K562 (cell line): Measurements from ENCODE around the gene CSF2. TPM values are rescaled to one million over a fixed set of nuclear protein-coding genes. Genes with fewer than 3 reads are reported as not detected.
A peak's percentile ranks its signal among the peaks of the same experiment; 100 is the strongest.

ENCODE experiments used
- BCL6 ChIP-seq: fragments of 250-450 bp; sonication (Bioruptor Pico); IDR thresholded peaks from 2 replicates; pipeline ENCODE4 v1.4.0; 2020
- CBFA2T2 ChIP-seq: fragments of 450-650 bp; conservative IDR thresholded peaks from 2 replicates; pipeline ENCODE4 v1.6.1; 2017; ENCODE audit warnings: mild to moderate bottlenecking
- EWSR1 ChIP-seq: fragments of 450-650 bp; IDR thresholded peaks from 2 replicates; pipeline ENCODE4 v1.6.1; 2018; ENCODE audit warnings: borderline replicate concordance, mild to moderate bottlenecking, low read depth, moderate library complexity; ENCODE audit not compliant: partially characterized antibody
- FOXK2 ChIP-seq, 2 experiments: fragments of 450-650 bp; IDR thresholded peaks in 1 of 2; conservative IDR thresholded peaks in 1 of 2; 2 replicates each; pipeline ENCODE4 v1.6.1; 2016; ENCODE audit warnings: low read depth in 2 of 2, mild to moderate bottlenecking in 1 of 2
- GTF2F1 ChIP-seq: IDR thresholded peaks from 2 replicates; pipeline ENCODE4 v1.6.1; 2011; ENCODE audit warnings: low read depth, low read length, improper control_type of control experiment
- HEY1 ChIP-seq: fragments of 250-450 bp; sonication (Bioruptor Pico); IDR thresholded peaks from 2 replicates; pipeline ENCODE4 v1.5.0; 2020; ENCODE audit warnings: mild to moderate bottlenecking, moderate library complexity, borderline replicate concordance
- MYC ChIP-seq, 2 experiments: fragments of 250-450 bp in 1 of 2; sonication (Bioruptor Pico) in 1 of 2; IDR thresholded peaks; 2 replicates each; pipeline versions ENCODE4 v1.5.1 to v1.6.1; 2012 to 2021; ENCODE audit warnings: low read depth in 2 of 2, borderline replicate concordance in 1 of 2, improper control_type of control experiment in 1 of 2, low read length in 1 of 2, mild to moderate bottlenecking in 1 of 2, moderate library complexity in 1 of 2
- NCOA1 ChIP-seq: fragments of 450-650 bp; IDR thresholded peaks from 2 replicates; pipeline ENCODE4 v1.6.1; 2016; ENCODE audit warnings: low read depth
- RBM17 ChIP-seq: fragments of 200-400 bp; formaldehyde crosslinking; IDR thresholded peaks from 2 replicates; pipeline ENCODE4 v1.6.1; 2017; ENCODE audit warnings: low read depth, mild to moderate bottlenecking, low read length, borderline replicate concordance
- SIN3B ChIP-seq: fragments of 450-650 bp; IDR thresholded peaks from 2 replicates; pipeline ENCODE4 v1.6.1; 2017; ENCODE audit warnings: low read depth, mild to moderate bottlenecking, moderate library complexity
- SLC30A9 ChIP-seq: fragments of 250-450 bp; sonication (Bioruptor Pico); IDR thresholded peaks from 2 replicates; pipeline ENCODE4 v1.8.0; 2022; ENCODE audit warnings: mild to moderate bottlenecking, moderate library complexity
- SMAD2 ChIP-seq: fragments of 150-350 bp; IDR thresholded peaks from 2 replicates; pipeline ENCODE4 v1.6.1; 2014; ENCODE audit warnings: low read depth, mild to moderate bottlenecking, low read length
- SMAD4 ChIP-seq: fragments of 250-450 bp; sonication (Bioruptor Pico); conservative IDR thresholded peaks from 2 replicates; pipeline ENCODE4 v1.8.0; 2021; ENCODE audit warnings: inconsistent platforms, mild to moderate bottlenecking, moderate library complexity
- SNRNP70 ChIP-seq: fragments of 200-400 bp; formaldehyde crosslinking; optimal IDR thresholded peaks from 2 replicates; pipeline ENCODE3; 2017; ENCODE audit warnings: low read depth, low read length
- ZNF830 ChIP-seq: fragments of 250-450 bp; sonication (Bioruptor Pico); IDR thresholded peaks from 2 replicates; pipeline ENCODE4 v1.5.0; 2021; ENCODE audit warnings: mild to moderate bottlenecking
- polyA plus RNA-seq, 8 experiments: library from polyadenylated mRNA; depleted of rRNA in 4 of 8; stranded (reverse) in 5 of 8; unstranded in 3 of 8; fragments of >200 nt; fragmentation: Nextera tagmentation in 2 of 8; fragmentation: Illumina TruSeq in 1 of 8; extraction: Ambion mirVana in 2 of 8; extraction: Trizol in 1 of 8; gene quantifications; 2 replicates each; pipeline versions ENCODE4 v1.2.1 to v1.2.3, GENCODE V29; 2011 to 2014; ENCODE audit warnings: inconsistent platforms in 1 of 8, missing spikeins in 1 of 8
- total RNA-seq, 7 experiments: library from RNA; depleted of rRNA in 6 of 7; stranded (reverse); fragments of >200 nt in 6 of 7; fragmentation: Illumina TruSeq in 2 of 7; extraction: Trizol in 2 of 7; gene quantifications; 2 replicates each; pipeline versions ENCODE4 v1.2.1 to v1.2.3, GENCODE V29; 2011 to 2021; ENCODE audit warnings: low replicate concordance in 1 of 7
- TF ChIP-seq, protein P1 (sequence below): fragments of 250-450 bp; sonication (Bioruptor Pico); IDR thresholded peaks from 2 replicates; pipeline ENCODE4 v1.9.0; 2021; ENCODE audit warnings: mild to moderate bottlenecking, inconsistent platforms
- TF ChIP-seq, protein P2 (sequence below): fragments of 450-650 bp; formaldehyde crosslinking; IDR thresholded peaks from 2 replicates; pipeline ENCODE4 v1.4.0; 2020; ENCODE audit warnings: mild to moderate bottlenecking, moderate library complexity
- TF ChIP-seq, protein P3 (sequence below): fragments of 450-650 bp; formaldehyde crosslinking; IDR thresholded peaks from 2 replicates; pipeline ENCODE4 v1.4.0; 2022; ENCODE audit warnings: missing genetic modification characterization
- TF ChIP-seq, protein P4 (sequence below): fragments of 250-450 bp; sonication (Bioruptor Pico); IDR thresholded peaks from 2 replicates; pipeline ENCODE4 v1.4.0; 2020; ENCODE audit warnings: mild to moderate bottlenecking

CSF2 gene
- total and polyA plus RNA-seq, 9 of the 15 experiments (the other 6 are each of a cell fraction or from before 2014, with no cell fraction given), result 0.25 to 0.29 TPM; not detected in 7

DNA sequence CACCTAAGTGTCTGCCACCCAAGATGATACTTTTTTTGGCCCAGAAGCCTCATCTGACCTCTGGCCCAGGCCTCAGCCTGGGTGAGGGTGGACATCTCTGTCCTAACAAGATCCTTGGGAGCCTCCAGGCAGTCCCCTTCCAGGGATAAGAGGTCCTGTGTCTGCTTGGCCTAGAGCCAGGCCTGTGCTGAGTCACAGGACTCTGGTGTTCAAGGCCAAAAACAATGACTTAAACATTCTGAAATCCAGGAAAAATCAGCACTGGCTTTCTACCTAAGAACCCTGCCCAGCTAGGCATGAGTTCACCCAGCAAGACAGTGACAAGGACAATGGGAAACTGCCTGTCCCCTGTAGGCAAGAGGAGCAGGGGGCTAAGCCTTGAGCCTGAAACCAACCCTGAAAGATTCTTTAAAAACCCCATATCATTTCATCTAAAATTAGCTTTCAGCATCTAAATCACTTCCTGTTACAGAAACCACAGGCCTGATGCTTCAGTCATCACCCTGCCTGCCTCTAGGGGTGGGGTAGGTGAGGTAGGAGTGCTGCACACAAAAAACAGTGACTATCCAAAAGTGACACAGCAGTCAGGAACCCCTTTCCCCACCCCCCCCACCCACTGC, 29.9 kb downstream of the CSF2 start (continued):
- TF ChIP-seq, protein P1, sequence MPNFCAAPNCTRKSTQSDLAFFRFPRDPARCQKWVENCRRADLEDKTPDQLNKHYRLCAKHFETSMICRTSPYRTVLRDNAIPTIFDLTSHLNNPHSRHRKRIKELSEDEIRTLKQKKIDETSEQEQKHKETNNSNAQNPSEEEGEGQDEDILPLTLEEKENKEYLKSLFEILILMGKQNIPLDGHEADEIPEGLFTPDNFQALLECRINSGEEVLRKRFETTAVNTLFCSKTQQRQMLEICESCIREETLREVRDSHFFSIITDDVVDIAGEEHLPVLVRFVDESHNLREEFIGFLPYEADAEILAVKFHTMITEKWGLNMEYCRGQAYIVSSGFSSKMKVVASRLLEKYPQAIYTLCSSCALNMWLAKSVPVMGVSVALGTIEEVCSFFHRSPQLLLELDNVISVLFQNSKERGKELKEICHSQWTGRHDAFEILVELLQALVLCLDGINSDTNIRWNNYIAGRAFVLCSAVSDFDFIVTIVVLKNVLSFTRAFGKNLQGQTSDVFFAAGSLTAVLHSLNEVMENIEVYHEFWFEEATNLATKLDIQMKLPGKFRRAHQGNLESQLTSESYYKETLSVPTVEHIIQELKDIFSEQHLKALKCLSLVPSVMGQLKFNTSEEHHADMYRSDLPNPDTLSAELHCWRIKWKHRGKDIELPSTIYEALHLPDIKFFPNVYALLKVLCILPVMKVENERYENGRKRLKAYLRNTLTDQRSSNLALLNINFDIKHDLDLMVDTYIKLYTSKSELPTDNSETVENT (CRISPR knock-in tag), result no peak
- TF ChIP-seq GTF2F1, result no peak
- TF ChIP-seq MYC (IDR thresholded peaks at IDR 0.05; ENCODE audit: low read depth, low read length), result no peak
- TF ChIP-seq MYC (CRISPR knock-in tag; IDR thresholded peaks at IDR 0.05; ENCODE audit: borderline replicate concordance, low read depth), result no peak
- TF ChIP-seq ZNF830 (CRISPR knock-in tag), result no peak
- TF ChIP-seq RBM17, result no peak
- TF ChIP-seq, protein P2, sequence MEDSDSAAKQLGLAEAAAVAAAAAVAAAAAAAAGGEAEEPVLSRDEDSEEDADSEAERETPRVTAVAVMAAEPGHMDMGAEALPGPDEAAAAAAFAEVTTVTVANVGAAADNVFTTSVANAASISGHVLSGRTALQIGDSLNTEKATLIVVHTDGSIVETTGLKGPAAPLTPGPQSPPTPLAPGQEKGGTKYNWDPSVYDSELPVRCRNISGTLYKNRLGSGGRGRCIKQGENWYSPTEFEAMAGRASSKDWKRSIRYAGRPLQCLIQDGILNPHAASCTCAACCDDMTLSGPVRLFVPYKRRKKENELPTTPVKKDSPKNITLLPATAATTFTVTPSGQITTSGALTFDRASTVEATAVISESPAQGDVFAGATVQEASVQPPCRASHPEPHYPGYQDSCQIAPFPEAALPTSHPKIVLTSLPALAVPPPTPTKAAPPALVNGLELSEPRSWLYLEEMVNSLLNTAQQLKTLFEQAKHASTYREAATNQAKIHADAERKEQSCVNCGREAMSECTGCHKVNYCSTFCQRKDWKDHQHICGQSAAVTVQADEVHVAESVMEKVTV, result 0 out of 2 replicates have a peak, but pooled peaks have one; percentile 31
- no peak for TF ChIP-seq FOXK2 (conservative IDR thresholded peaks at IDR 0.05 in 1 of 2, IDR thresholded peaks at IDR 0.05 in 1 of 2; ENCODE audit: low read depth in 2 of 2)
- no peak for TF ChIP-seq BCL6
- TF ChIP-seq, protein P3, sequence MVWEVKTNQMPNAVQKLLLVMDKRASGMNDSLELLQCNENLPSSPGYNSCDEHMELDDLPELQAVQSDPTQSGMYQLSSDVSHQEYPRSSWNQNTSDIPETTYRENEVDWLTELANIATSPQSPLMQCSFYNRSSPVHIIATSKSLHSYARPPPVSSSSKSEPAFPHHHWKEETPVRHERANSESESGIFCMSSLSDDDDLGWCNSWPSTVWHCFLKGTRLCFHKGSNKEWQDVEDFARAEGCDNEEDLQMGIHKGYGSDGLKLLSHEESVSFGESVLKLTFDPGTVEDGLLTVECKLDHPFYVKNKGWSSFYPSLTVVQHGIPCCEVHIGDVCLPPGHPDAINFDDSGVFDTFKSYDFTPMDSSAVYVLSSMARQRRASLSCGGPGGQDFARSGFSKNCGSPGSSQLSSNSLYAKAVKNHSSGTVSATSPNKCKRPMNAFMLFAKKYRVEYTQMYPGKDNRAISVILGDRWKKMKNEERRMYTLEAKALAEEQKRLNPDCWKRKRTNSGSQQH (CRISPR knock-in tag), result no peak
- no peak for TF ChIP-seq SLC30A9
- TF ChIP-seq, protein P4, sequence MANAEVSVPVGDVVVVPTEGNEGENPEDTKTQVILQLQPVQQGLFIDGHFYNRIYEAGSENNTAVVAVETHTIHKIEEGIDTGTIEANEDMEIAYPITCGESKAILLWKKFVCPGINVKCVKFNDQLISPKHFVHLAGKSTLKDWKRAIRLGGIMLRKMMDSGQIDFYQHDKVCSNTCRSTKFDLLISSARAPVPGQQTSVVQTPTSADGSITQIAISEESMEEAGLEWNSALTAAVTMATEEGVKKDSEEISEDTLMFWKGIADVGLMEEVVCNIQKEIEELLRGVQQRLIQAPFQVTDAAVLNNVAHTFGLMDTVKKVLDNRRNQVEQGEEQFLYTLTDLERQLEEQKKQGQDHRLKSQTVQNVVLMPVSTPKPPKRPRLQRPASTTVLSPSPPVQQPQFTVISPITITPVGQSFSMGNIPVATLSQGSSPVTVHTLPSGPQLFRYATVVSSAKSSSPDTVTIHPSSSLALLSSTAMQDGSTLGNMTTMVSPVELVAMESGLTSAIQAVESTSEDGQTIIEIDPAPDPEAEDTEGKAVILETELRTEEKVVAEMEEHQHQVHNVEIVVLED (CRISPR knock-in tag), result no peak
- no peak for TF ChIP-seq EWSR1
- no peak for TF ChIP-seq HEY1 (CRISPR knock-in tag)
- TF ChIP-seq NCOA1, result peak; percentile 64; the same call in 1 of the 2 replicates
- TF ChIP-seq SMAD2, result no peak
- TF ChIP-seq SMAD4 (CRISPR knock-in tag), result peak; percentile 70
- TF ChIP-seq SIN3B, result no peak
- TF ChIP-seq CBFA2T2, result peak; percentile 34
- TF ChIP-seq SNRNP70, result no peak
